ENCODE data around the gene IZUMO4.

Gene IZUMO4

GRCh38 chr19:2142173-2142829 lies 45.6 kb downstream of the IZUMO4 start:
- H3K4me3 Mint-ChIP-seq = no peak overlapping the region
- H3K9me3 Mint-ChIP-seq = no peaks in the 10 kb centered on the region
- H3K4me1 Mint-ChIP-seq (ENCODE audit: low read depth) = peaks cover 16% of the 10 kb centered on the region
- H3K27ac Mint-ChIP-seq = no peak overlapping the region
- peaks cover 87% of the 10 kb centered on the region for H3K36me3 Mint-ChIP-seq (ENCODE audit: low read depth)
- no peaks in the 10 kb centered on the region for H3K27me3 Mint-ChIP-seq
- intact Hi-C loops (cut with micrococcal nuclease) = no loop called here

GRCh38 chr19:2144190-2144589 lies 47.5 kb downstream of the IZUMO4 start:
- Mint-ChIP-seq H3K4me1 (ENCODE audit: low read depth) (peaks cover 35% of the 10 kb centered on the region), H3K4me3 (no peak overlapping the region), H3K27ac (no peak overlapping the region), H3K36me3 (ENCODE audit: low read depth) (peaks cover 85% of the 10 kb centered on the region), H3K27me3 (no peaks in the 10 kb centered on the region), H3K9me3 (no peaks in the 10 kb centered on the region)
- intact Hi-C loops (cut with micrococcal nuclease) = no loop called here

- Mint-ChIP-seq H3K36me3 (ENCODE audit: low read depth) (peaks cover 85% of the 10 kb centered on the region), H3K27me3 (no peaks in the 10 kb centered on the region), H3K9me3 (no peaks in the 10 kb centered on the region), H3K4me3 (no peak overlapping the region), H3K4me1 (ENCODE audit: low read depth) (peaks cover 49% of the 10 kb centered on the region), H3K27ac (no peak overlapping the region)
- intact Hi-C loops (cut with micrococcal nuclease) = no loop called here
Measured at GRCh38 chr19:2145831-2146241, 49.1 kb downstream of the IZUMO4 start.

GRCh38 chr19:2148482-2149135 lies 51.9 kb downstream of the IZUMO4 start:
- intact Hi-C loops (cut with micrococcal nuclease) = no loop called here
- Mint-ChIP-seq H3K27me3 (no peaks in the 10 kb centered on the region), H3K4me1 (ENCODE audit: low read depth) (peaks cover 56% of the 10 kb centered on the region), H3K9me3 (no peaks in the 10 kb centered on the region), H3K4me3 (no peak overlapping the region), H3K36me3 (ENCODE audit: low read depth) (peaks cover 73% of the 10 kb centered on the region), H3K27ac (no peak overlapping the region)

Measured in dendritic cell treated with granulocyte-macrophage colony-stimulating factor and Interleukin-4, amounts not matched to agents 40 ng/mL and 50 ng/mL, for 4 days (primary cell).